ENCODE results near the gene PSMA6. TPM values are rescaled to one million over a fixed set of nuclear protein-coding genes. Genes with fewer than 3 reads are reported as not detected.

PSMA6 gene
- total RNA-seq, 1 donor from 2014 or later: 225 TPM

GRCh38 chr14:35258420-35258819, 33.8 kb upstream of the PSMA6 start:
- Histone ChIP-seq H3K4me1 (ENCODE audit: insufficient read depth, low read length) (peaks cover 3% of the 10 kb centered on the region), H2AFZ (ENCODE audit: low read depth, low read length) (no peak overlapping the region), H3K4me2 (ENCODE audit: low read length) (no peak overlapping the region), H3K79me2 (ENCODE audit: insufficient read depth, low read length) (no peaks in the 10 kb centered on the region), H3K27me3 (ENCODE audit: insufficient read depth, low read length) (no peaks in the 10 kb centered on the region), H3K36me3 (ENCODE audit: insufficient read depth, low read length) (no peaks in the 10 kb centered on the region), H4K20me1 (ENCODE audit: insufficient read depth, low read length) (no peaks in the 10 kb centered on the region), H3K9me3 (ENCODE audit: insufficient read depth, low read depth, low read length) (no peaks in the 10 kb centered on the region), H3K27ac (ENCODE audit: low read depth, low read length) (no peak overlapping the region), H3K4me3 (ENCODE audit: insufficient read depth, low read depth, low read length) (no peak overlapping the region), H3K9ac (ENCODE audit: low read length) (no peak overlapping the region)
- TF ChIP-seq EZH2 (IDR thresholded peaks at IDR 0.05; ENCODE audit: insufficient read depth, low read length) (no peak), CTCF (IDR thresholded peaks at IDR 0.05; ENCODE audit: insufficient read depth, low read depth, low read length) (no peak)
- Mint-ChIP-seq H3K9me3 (ENCODE audit: unreplicated experiment) (no peaks in the 10 kb centered on the region), H3K4me1 (ENCODE audit: low read depth, unreplicated experiment) (peaks cover 3% of the 10 kb centered on the region), H3K27ac (ENCODE audit: unreplicated experiment) (no peak overlapping the region), H3K4me3 (ENCODE audit: unreplicated experiment) (no peak overlapping the region), H3K27me3 (ENCODE audit: low read depth, unreplicated experiment) (no peaks in the 10 kb centered on the region), H3K36me3 (ENCODE audit: low read depth, unreplicated experiment) (peaks cover 12% of the 10 kb centered on the region)
- no peak for FAIRE-seq
- DNase-seq (ENCODE audit: low read depth): no peak

GRCh38 chr14:35261774-35262173, 30.4 kb upstream of the PSMA6 start:
- Mint-ChIP-seq H3K27ac (ENCODE audit: unreplicated experiment) (no peak overlapping the region), H3K36me3 (ENCODE audit: low read depth, unreplicated experiment) (peaks cover 7% of the 10 kb centered on the region), H3K4me3 (ENCODE audit: unreplicated experiment) (no peak overlapping the region), H3K4me1 (ENCODE audit: low read depth, unreplicated experiment) (peaks cover 3% of the 10 kb centered on the region), H3K27me3 (ENCODE audit: low read depth, unreplicated experiment) (no peaks in the 10 kb centered on the region), H3K9me3 (ENCODE audit: unreplicated experiment) (no peaks in the 10 kb centered on the region)
- H3K4me3 ChIP-seq (ENCODE audit: insufficient read depth, low read depth, low read length): no peak overlapping the region
- no peak overlapping the region for H2AFZ ChIP-seq (ENCODE audit: low read depth, low read length)
- no peaks in the 10 kb centered on the region for H3K9me3 ChIP-seq (ENCODE audit: insufficient read depth, low read depth, low read length)
- H3K4me2 ChIP-seq (ENCODE audit: low read length): no peak overlapping the region
- no peak for DNase-seq (ENCODE audit: low read depth)
- TF ChIP-seq CTCF (IDR thresholded peaks at IDR 0.05; ENCODE audit: insufficient read depth, low read depth, low read length) (peak; percentile 3), EZH2 (IDR thresholded peaks at IDR 0.05; ENCODE audit: insufficient read depth, low read length) (no peak)
- H3K79me2 ChIP-seq (ENCODE audit: insufficient read depth, low read length): no peaks in the 10 kb centered on the region
- no peaks in the 10 kb centered on the region for H3K27me3 ChIP-seq (ENCODE audit: insufficient read depth, low read length)
- no peak overlapping the region for H3K9ac ChIP-seq (ENCODE audit: low read length)
- H4K20me1 ChIP-seq (ENCODE audit: insufficient read depth, low read length): no peaks in the 10 kb centered on the region
- no peaks in the 10 kb centered on the region for H3K36me3 ChIP-seq (ENCODE audit: insufficient read depth, low read length)
- H3K27ac ChIP-seq (ENCODE audit: low read depth, low read length): no peak overlapping the region
- H3K4me1 ChIP-seq (ENCODE audit: insufficient read depth, low read length): peaks cover 3% of the 10 kb centered on the region
- no peak for FAIRE-seq

- peaks cover 3% of the 10 kb centered on the region for H3K4me1 Mint-ChIP-seq (ENCODE audit: low read depth, unreplicated experiment)
- Histone ChIP-seq H3K9me3 (ENCODE audit: insufficient read depth, low read depth, low read length) (no peaks in the 10 kb centered on the region), H2AFZ (ENCODE audit: low read depth, low read length) (no peak overlapping the region), H3K4me1 (ENCODE audit: insufficient read depth, low read length) (peaks cover 3% of the 10 kb centered on the region), H3K9ac (ENCODE audit: low read length) (no peak overlapping the region), H3K79me2 (ENCODE audit: insufficient read depth, low read length) (no peaks in the 10 kb centered on the region), H3K27ac (ENCODE audit: low read depth, low read length) (no peak overlapping the region), H3K27me3 (ENCODE audit: insufficient read depth, low read length) (no peaks in the 10 kb centered on the region), H3K4me2 (ENCODE audit: low read length) (no peak overlapping the region), H3K4me3 (ENCODE audit: insufficient read depth, low read depth, low read length) (no peak overlapping the region), H4K20me1 (ENCODE audit: insufficient read depth, low read length) (no peaks in the 10 kb centered on the region), H3K36me3 (ENCODE audit: insufficient read depth, low read length) (no peaks in the 10 kb centered on the region)
- FAIRE-seq (no peak), DNase-seq (ENCODE audit: low read depth) (no peak)
- TF ChIP-seq EZH2 (IDR thresholded peaks at IDR 0.05; ENCODE audit: insufficient read depth, low read length) (no peak), CTCF (IDR thresholded peaks at IDR 0.05; ENCODE audit: insufficient read depth, low read depth, low read length) (no peak)
- peaks cover 11% of the 10 kb centered on the region for H3K36me3 Mint-ChIP-seq (ENCODE audit: low read depth, unreplicated experiment)
- no peak overlapping the region for H3K4me3 Mint-ChIP-seq (ENCODE audit: unreplicated experiment)
- H3K27me3 Mint-ChIP-seq (ENCODE audit: low read depth, unreplicated experiment): no peaks in the 10 kb centered on the region
- no peaks in the 10 kb centered on the region for H3K9me3 Mint-ChIP-seq (ENCODE audit: unreplicated experiment)
- H3K27ac Mint-ChIP-seq (ENCODE audit: unreplicated experiment): no peak overlapping the region
Observed at GRCh38 chr14:35262436-35262835, 29.7 kb upstream of the PSMA6 start.
